HFF-Myc (cell line): ENCODE results near the gene UNC13A.

ENCODE experiments used
- DNase-seq: peaks from one replicate; pipeline ENCODE4 v3.0.0-alpha.2; 2011; ENCODE audit warnings: low read depth; ENCODE audit errors: extremely low read depth
- H3K4me3 ChIP-seq: replicated peaks from 2 replicates; pipeline ENCODE4 v1.5.1; 2011; ENCODE audit warnings: low read depth, mild to moderate bottlenecking, control low read depth, low read length
- CTCF ChIP-seq: IDR thresholded peaks from 2 replicates; pipeline ENCODE4 v1.5.1; 2012; ENCODE audit warnings: mild to moderate bottlenecking, low read depth, low read length, control low read depth; ENCODE audit errors: missing control alignments

The UNC13A gene

GRCh38 chr19:17682273-17682672, 5.9 kb downstream of the UNC13A start:
- no peak overlapping the region for H3K4me3 ChIP-seq
- DNase-seq = no peak
- TF ChIP-seq CTCF = no peak

- H3K4me3 ChIP-seq = no peak overlapping the region
- no peak for TF ChIP-seq CTCF
- peak; percentile 33 for DNase-seq
Measured at GRCh38 chr19:17681505-17682125, 6.5 kb downstream of the UNC13A start.

- no peak for TF ChIP-seq CTCF
- no peak for DNase-seq
- no peak overlapping the region for H3K4me3 ChIP-seq
Measured at GRCh38 chr19:17680230-17680722, 7.9 kb downstream of the UNC13A start.

- no peak for DNase-seq
- no peak overlapping the region for H3K4me3 ChIP-seq
- TF ChIP-seq CTCF = no peak
Measured at GRCh38 chr19:17679526-17680229, 8.5 kb downstream of the UNC13A start.

GRCh38 chr19:17678836-17679235, 9.3 kb downstream of the UNC13A start:
- H3K4me3 ChIP-seq = no peak overlapping the region
- DNase-seq = no peak
- TF ChIP-seq CTCF = no peak

- no peak for DNase-seq
- H3K4me3 ChIP-seq = no peak overlapping the region
Measured at GRCh38 chr19:17677002-17677401, 11.2 kb downstream of the UNC13A start.

More at GRCh38 chr19:17677002-17677401, 11.2 kb downstream of the UNC13A start:
- TF ChIP-seq CTCF = peak; percentile 16
